Effector memory CD4-positive, alpha-beta T cell (primary cell): Measurements from ENCODE around the gene POLH.
A peak's percentile ranks its signal among the peaks of the same experiment; 100 is the strongest.
"Not testable (repeated sequence)": the region's sequence is repeated elsewhere in the genome, so short reads cannot be mapped to it uniquely, and the experiment has no call there.

Experiments
- DNase-seq, 3 donors: peaks; one replicate each; pipeline ENCODE4 v3.0.0-alpha.2; 2020
- H3K27ac ChIP-seq: 2 replicates; pipeline ENCODE4 v1.7.0; 2013; ENCODE audit warnings: mild to moderate bottlenecking, low read length, moderate library complexity; ENCODE audit not compliant: insufficient read depth, poor library complexity, severe bottlenecking
- H3K27me3 ChIP-seq: replicated peaks from 2 replicates; pipeline ENCODE4 v1.7.0; 2013; ENCODE audit warnings: mild to moderate bottlenecking, low read length; ENCODE audit not compliant: insufficient read depth, control insufficient read depth, poor library complexity, severe bottlenecking
- H3K36me3 ChIP-seq: 2 replicates; pipeline ENCODE4 v1.7.0; 2013; ENCODE audit warnings: mild to moderate bottlenecking, low read length, moderate library complexity; ENCODE audit not compliant: control insufficient read depth, insufficient read depth
- H3K4me1 ChIP-seq: 2 replicates; pipeline ENCODE4 v1.7.0; 2013; ENCODE audit warnings: low read length, mild to moderate bottlenecking; ENCODE audit not compliant: control insufficient read depth, insufficient read depth, poor library complexity, severe bottlenecking
- H3K4me3 ChIP-seq: 2 replicates; pipeline ENCODE4 v1.7.0; 2013; ENCODE audit warnings: low read length, low read depth, mild to moderate bottlenecking; ENCODE audit not compliant: insufficient read depth, poor library complexity, severe bottlenecking
- H3K9me3 ChIP-seq: 2 replicates; pipeline ENCODE4 v1.7.0; 2013; ENCODE audit warnings: mild to moderate bottlenecking, low read length, moderate library complexity; ENCODE audit not compliant: control insufficient read depth
- total RNA-seq, 3 donors: gene quantifications; one replicate each; lab custom pipeline; 2026; lab: John Stamatoyannopoulos, UW

The POLH gene
- 20.9 to 37.2 (median 24.5) reads per million in 3 donors for total RNA-seq

DNA sequence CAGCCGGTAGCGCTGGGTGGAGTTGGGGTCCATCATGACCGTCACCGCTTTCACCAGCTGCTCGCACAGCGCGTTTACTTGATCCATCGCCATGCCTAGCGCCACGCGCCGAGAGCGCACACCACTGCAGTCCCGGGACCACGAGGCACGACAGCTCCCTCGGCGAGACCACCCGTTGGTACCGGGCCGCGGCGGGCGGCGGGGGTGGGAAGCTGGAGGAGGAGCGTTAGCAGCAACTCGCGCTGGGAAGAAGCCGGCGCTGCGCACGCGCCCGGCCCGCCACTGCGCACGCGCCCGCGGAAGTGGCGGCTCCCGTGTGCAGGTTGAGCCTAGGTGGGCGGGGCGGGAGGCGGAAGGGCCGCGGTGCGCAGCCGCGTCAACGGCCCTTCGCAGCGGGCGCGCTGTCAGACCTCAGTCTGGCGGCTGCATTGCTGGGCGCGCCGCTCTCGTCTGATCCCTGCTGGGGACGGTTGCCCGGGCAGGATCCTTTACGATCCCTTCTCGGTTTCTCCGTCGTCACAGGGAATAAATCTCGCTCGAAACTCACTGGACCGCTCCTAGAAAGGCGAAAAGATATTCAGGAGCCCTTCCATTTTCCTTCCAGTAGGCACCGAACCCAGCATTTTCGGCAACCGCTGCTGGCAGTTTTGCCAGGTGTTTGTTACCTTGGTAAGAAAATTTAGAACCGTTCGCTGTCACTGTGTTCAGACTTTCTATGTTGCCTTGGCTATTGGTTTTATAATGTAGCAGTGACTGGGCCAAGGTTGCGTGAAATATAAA, at the start of gene POLH, which contains the start of gene XPO5:
TSS of gene POLH (plus strand) at position 414 of the 780 bp plus-strand sequence. CDS start 6,135 bp downstream, outside the sequence.
TSS of gene XPO5 (minus strand) at position 267 of the 780 bp plus-strand sequence. CDS start at position 93, 174 bp downstream.
- DNase-seq: peak; percentile 85 to 88 (median 86)

DNA sequence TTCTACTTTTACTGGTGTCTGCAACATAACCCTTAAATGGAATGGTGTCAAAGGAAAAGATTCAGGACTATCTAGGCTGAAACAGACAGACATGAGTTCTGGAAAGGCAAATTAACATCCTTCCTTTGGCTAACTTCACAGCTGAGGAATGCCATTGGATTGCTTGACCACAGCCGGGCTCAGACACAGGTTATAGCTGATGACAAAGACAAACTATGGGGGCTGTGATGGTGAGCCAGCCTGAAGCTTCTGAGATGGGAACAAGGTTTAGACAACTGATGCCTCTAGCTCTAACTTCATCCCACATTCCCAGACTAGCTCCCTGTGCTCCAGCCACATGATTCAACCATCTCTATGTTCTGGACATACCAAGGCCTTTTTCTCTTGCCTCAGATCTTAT, 43.8 kb upstream of the POLH start:
- peaks cover 32% of the 10 kb centered on the region for H3K36me3 ChIP-seq
- no peak overlapping the region for H3K4me3 ChIP-seq
- no peak for DNase-seq
- no peaks in the 10 kb centered on the region for H3K4me1 ChIP-seq
- H3K9me3 ChIP-seq: no peaks in the 10 kb centered on the region
- no peak overlapping the region for H3K27ac ChIP-seq
- H3K27me3 ChIP-seq: no peaks in the 10 kb centered on the region

More for the DNA sequence above, at the start of gene POLH, which contains the start of gene XPO5:
- Histone ChIP-seq H3K4me3 (peak within 1 kb of the TSS; percentile 91), H3K27ac (peak within 1 kb of the TSS; percentile 78), H3K36me3 (peaks cover 6% of the 10 kb centered on the region), H3K9me3 (no peaks in the 10 kb centered on the region), H3K27me3 (no peaks in the 10 kb centered on the region), H3K4me1 (peaks cover 12% of the 10 kb centered on the region)

DNA sequence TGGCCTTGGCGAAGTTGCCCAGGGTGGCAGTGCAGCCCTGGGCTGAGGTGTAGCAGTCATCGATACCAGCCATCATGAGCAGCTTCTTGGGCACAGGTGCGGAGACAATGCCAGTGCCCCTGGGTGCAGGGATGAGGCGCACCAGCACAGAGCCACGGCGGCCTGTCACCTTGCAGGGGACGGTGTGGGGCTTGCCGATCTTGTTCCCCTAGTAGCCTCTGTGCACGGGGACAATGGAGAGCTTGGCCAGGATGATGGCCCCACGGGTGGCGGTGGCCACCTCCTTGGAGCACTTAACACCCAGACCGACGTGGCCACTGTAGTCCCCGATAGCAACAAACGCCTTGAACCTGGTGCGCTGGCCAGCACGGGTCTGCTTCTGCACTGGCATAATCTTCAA, 37.0 kb upstream of the POLH start:
- H3K9me3 ChIP-seq, H3K4me1 ChIP-seq, H3K27me3 ChIP-seq, H3K4me3 ChIP-seq, DNase-seq, H3K27ac ChIP-seq: not testable (repeated sequence)
- peaks cover 33% of the 10 kb centered on the region for H3K36me3 ChIP-seq

DNA sequence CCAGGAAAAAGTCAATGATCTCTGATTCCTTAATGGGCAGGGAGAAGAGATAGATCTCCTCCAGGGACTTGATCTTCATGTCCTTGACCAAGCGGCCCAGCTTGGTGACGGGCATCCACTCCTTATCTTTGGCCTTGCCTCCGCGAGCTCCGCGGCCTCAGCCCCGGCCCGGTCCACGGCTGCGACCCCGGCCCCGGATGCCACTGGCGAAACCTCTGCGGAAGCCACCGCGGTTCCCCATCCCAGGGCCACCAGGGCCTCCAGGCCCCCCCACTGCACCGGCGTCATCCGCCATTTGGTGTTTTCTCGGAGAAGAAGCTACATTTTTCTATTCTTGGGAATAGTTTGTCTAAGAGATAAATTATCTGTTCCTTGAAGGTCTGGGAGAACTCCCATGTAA, 36.6 kb upstream of the POLH start:
- H3K27me3 ChIP-seq, H3K4me1 ChIP-seq, DNase-seq, H3K27ac ChIP-seq, H3K9me3 ChIP-seq, H3K4me3 ChIP-seq: not testable (repeated sequence)
- H3K36me3 ChIP-seq: peaks cover 35% of the 10 kb centered on the region

DNA sequence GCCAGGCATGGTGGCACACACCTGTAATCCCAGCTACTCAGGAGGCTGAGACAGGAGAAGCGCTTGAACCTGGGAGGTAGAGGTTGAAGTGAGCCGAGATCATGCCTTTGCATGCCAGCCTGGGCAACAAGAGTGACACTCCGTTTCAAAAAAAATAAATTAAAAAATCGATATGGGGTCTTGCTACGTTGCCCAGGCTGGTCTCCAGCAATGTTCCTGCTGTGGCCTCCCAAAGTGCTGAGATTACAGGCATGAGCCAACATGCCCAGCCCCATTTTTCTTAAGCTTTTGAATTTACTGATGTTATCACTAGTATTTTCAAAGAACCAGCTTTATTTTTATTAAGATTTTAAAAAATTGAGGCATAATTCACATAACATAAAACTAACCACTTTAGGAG, 35.5 kb upstream of the POLH start:
- peaks cover 43% of the 10 kb centered on the region for H3K36me3 ChIP-seq
- no peak overlapping the region for H3K4me3 ChIP-seq
- no peaks in the 10 kb centered on the region for H3K27me3 ChIP-seq
- no peaks in the 10 kb centered on the region for H3K4me1 ChIP-seq
- DNase-seq: no peak
- no peaks in the 10 kb centered on the region for H3K9me3 ChIP-seq
- H3K27ac ChIP-seq: no peak overlapping the region

DNA sequence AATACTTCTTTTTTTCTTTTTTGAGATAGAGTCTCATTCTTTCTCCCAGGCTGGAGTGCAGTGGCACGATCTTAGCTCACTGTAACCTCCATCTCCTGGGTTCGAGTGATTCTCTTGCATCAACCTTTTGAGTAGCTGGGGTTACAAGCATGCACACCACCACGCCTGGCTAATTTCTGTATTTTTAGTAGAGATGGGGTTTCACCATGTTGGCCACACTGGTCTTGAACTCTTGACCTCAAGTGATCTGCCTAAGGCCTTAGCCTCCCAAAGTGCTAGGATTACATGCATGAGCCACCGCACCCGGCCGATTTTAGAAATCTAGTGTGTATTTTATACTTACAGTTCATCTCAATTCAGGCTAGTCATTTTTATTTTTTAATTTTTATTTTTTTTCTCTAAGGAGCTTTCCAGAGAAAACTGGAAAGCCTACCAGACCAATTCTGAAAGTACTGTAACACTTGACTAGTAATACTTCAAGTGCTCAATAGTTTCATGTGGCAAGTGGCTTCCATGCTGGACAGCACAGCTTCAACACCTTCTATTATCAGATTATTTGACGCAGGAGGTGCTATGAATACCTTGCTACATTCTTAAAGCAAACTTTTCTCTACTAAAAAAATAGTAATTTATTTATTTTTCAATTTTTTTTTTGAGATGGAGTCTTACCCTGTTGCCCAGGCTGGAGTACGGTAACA, 34.1 kb upstream of the POLH start:
- H3K9me3 ChIP-seq: no peaks in the 10 kb centered on the region
- no peak overlapping the region for H3K27ac ChIP-seq
- H3K36me3 ChIP-seq: peaks cover 55% of the 10 kb centered on the region

DNA sequence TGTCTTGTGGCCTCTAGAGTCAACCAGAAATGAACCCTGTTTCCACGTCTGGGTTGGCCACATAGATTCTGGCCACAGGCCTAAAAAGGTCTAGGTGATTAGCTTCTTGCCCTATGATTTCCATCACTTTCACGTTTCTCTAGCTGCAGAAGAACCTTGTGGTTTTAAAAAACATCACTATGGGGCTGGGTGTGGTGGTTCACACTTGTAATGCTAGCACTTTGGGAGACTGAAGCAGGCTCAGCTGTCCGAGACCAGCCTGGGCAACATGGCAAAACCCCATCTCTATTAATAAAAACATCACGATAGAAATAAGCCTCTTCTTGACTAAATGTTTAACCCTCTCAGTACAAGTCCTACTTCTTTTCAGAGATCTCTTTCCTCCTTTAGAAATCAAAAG, 31.5 kb upstream of the POLH start:
- Histone ChIP-seq H3K4me1 (no peaks in the 10 kb centered on the region), H3K9me3 (no peaks in the 10 kb centered on the region), H3K4me3 (no peak overlapping the region), H3K27ac (no peak overlapping the region), H3K36me3 (peaks cover 70% of the 10 kb centered on the region), H3K27me3 (no peaks in the 10 kb centered on the region)
- DNase-seq: no peak

More for the DNA sequence above, 34.1 kb upstream of the POLH start:
- no peak for DNase-seq
- no peak overlapping the region for H3K4me3 ChIP-seq
- H3K4me1 ChIP-seq: no peaks in the 10 kb centered on the region
- no peaks in the 10 kb centered on the region for H3K27me3 ChIP-seq

DNA sequence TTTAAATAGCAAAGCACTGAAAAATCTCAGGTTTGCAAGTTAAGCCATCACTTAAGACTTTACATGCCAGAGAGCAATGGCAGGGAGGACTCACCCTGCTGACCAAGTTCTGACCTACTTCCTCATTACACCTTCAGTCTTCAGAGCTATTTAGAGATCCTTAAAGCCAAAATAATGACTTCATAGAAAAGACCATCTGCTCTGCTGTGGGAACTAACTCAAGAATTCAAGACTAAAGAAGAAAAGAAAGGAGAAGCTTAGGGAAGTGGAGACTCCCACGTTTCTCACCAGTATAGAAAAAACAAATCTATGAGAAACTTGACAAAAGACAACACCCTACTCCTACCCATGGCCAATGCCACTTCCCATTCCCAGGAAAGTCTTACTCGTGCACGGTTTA, 28.8 kb upstream of the POLH start:
- Histone ChIP-seq H3K27me3 (no peaks in the 10 kb centered on the region), H3K9me3 (no peaks in the 10 kb centered on the region), H3K27ac (no peak overlapping the region), H3K36me3 (peaks cover 78% of the 10 kb centered on the region), H3K4me1 (no peaks in the 10 kb centered on the region), H3K4me3 (no peak overlapping the region)
- no peak for DNase-seq

DNA sequence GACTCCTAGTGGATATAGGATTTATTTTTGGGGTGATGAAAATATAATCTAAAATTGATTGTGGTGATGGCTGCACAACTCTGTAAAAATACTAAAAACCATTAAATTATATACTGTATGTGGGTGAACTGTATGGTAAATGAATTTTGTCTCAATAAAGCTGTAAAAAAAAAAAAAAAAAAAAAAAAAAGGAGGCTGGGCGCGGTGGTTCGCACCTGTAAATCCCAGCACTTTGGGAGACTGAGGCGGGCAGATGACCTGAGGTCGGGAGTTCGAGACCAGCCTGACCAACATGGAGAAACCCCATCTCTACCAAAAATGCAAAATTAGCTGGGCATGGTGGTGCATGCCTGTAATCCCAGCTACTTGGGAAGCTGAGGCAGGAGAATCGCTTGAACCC, 18.4 kb upstream of the POLH start:
- not testable (repeated sequence) for H3K4me3 ChIP-seq, H3K4me1 ChIP-seq, H3K27me3 ChIP-seq, H3K27ac ChIP-seq, DNase-seq, H3K9me3 ChIP-seq
- peaks cover 68% of the 10 kb centered on the region for H3K36me3 ChIP-seq

DNA sequence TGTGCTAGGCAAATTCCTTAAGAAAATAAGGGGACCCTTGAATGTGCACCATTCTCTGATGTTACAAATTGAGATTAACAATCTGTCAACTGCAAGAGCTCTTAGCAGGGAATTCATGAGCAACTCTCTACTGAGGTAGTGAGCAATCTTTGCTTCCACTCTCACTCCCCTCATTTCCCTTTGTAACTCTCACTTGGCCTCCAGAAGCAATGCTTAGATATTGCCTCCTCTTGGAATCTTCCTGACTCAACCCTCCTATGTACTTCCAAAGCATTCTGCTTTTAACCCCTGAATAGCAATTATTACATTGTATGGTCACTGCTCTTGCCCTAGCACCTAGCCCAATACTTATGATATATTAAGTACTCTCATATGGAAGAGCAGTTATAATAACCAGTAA, 16.7 kb upstream of the POLH start:
- no peaks in the 10 kb centered on the region for H3K9me3 ChIP-seq
- H3K4me1 ChIP-seq: no peaks in the 10 kb centered on the region
- no peak overlapping the region for H3K27ac ChIP-seq
- H3K27me3 ChIP-seq: no peaks in the 10 kb centered on the region
- H3K36me3 ChIP-seq: peaks cover 72% of the 10 kb centered on the region
- no peak overlapping the region for H3K4me3 ChIP-seq
- DNase-seq: no peak
